NCI-H526 (cell line): ENCODE measurements around the gene SLC17A3.

Experiments used
- DNase-seq, 2 experiments: peaks; one replicate each; lab custom pipeline; 2025; lab: John Stamatoyannopoulos, UW

Gene SLC17A3

DNA sequence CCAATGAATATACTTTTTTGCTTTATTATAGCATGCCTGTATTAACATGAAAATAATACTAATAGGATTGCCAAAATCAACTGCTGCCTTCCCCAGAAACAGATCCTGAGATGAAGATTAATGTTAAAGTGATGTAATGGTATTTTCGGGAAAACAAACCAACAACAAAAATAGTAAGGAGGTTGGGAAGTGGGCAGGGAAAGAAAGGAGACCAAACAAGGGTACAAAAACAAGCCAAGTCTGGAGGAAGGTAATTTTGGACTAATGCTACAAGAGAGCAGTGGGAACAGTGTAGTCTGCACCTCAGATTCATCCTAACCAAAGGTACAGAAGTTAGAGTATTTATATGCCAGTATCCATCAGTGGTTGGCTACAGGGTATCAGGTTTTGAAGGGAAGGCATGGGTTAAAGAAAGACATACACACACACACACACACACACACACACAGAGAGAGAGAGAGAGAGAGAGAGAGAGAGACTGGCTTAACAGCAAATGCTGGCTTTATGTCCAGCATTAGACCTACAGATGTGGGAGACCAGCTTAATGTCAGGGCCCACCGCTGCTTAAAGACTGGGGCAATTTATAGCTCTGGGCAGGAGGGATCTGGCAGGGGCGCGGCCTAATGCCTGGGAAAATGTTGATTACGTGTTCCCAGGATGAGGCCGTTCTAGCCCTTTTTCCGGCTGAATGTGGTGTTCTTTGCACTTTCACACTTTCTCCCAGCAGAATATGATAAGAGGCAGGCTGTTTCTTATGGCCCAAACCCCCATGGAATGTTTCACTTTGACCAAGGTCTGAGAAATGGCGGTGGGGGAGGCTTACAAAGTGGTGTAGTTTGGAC, 38.4 kb downstream of the SLC17A3 start:
- no peak for DNase-seq

DNA sequence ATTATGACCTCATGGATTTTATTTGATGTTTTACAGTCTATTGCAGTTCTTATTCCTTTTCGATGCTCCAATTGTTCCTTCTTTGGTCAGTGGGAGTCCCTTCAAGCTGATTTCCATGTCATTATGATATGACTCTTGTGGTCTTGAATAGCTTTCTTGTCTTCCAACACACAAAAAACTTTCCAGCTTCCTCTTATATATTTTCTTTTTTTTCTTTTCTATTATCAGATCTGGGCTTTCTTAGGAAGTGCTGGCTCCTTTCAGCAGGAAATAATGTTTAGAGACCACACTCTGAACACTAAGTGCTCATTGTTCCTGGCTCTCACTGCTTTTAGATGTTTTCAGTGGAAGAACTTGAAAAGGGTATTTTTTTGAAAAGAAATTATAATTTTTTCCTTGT, 39.1 kb downstream of the SLC17A3 start:
- no peak for DNase-seq

DNA sequence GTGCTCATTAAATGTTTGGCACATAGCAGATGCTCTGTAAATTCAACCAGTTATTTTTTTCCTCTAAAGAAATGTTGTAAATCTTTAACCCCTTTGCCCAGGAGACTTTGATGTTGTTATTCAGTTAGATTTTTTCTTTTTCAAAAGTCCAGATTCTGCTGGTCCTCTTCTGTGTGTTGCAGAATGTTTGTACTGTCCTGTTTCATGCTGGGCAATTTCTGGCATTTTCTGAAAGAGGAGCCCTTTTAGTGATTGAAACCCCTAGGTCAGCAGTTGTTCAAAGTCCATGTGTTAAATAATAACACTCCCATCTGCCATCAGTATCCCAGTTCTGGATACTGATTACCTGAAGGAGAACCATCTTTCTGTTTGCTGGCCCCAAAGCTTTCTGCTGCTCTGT, 40.9 kb downstream of the SLC17A3 start:
- DNase-seq: no peak

DNA sequence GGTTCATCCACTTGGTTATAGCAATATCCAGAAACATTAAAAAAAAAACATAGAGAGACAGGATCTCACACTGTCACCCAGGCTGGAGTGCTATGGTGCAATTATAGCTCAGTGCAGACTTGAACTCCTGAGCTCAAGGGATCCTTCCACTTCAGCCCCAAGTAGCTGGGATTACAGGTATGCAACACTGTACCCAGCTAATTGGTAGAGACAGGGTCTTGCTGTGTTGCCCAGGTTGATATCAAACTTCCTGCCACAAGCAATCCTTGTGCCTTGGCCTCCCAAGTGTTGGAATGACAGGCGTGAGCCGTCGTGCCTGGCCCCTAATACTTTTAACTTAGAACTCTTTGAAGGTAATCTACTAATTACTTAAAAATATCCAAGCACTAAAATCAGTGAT, 41.4 kb downstream of the SLC17A3 start:
- DNase-seq: no peak

DNA sequence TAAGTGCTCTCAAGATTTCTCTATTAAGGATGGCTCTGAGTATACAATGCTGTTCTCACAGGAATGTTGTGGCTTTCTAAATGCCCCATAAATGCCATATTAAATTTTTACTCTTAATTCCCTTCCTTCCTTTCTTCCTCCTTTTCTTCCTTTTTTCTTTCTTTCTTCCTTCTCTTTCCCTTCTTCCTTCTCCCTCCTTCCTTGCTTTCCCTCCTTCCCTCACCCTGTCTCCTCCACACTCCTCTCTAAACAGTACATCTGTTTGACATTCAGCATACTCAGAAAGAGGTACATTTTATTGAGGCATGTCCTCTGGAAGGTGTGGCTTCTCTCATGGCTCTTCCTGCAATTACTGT, 41.8 kb downstream of the SLC17A3 start:
- no peak for DNase-seq

DNA sequence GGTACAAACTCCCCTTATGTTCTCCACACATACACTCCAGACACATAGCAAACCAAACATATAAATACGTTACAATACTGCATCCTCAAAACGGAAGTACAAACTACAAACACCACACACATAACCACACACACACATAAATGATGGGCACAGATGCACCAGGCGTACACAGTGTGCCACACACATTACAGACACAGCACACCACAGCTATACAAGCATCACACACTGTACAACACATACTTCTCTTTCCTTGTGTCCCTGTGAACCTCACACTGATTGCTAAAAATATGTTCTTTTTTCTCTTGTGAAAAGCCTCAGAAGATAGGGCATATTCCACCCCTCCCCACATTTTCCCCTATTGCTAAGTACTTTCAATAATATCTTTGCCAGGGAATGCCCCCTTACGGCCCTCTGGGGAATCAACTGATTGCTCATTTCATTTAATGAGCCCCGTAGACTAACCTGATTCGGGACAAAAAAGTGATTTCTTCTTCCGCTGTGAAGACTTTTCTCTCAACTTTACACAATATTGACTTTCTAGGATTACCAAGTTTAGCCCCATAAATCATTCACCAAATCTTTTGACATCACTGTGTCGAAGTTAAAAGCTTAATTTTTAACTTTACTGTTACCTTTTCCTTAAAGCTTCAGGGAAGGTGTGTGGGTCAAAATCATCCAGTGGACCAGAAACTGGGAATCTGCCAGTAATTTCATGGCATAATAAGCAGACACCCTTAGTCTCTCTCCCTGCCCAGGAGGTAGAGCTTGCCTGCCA, 42.3 kb downstream of the SLC17A3 start, which contains the start of gene SLC17A1:
Gene SLC17A1, minus strand, starts transcription at position 521 of the 775 bp plus-strand sequence. CDS start 1,495 bp downstream, outside the sequence.
- DNase-seq: no peak

DNA sequence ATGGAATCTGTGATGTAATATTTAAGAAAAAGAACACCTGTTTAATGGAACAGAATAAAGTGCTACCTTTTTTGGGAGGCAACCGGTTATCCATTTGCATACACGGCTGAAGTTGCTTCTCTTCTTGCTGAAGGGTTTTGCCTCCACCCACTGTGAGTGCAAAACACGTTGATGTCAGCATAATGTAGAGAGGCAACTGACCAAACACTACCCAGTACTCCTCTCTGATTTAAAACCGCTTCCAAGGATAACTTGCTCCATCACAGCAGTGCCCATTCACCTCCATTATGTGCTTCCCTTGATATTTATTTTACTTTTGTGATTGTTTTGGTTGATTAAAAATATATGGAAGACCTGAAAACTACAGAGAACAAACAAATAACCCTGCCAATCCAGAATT, 43.6 kb downstream of the SLC17A3 start:
- peak in 1 of 2 experiments; percentile 7 for DNase-seq

DNA sequence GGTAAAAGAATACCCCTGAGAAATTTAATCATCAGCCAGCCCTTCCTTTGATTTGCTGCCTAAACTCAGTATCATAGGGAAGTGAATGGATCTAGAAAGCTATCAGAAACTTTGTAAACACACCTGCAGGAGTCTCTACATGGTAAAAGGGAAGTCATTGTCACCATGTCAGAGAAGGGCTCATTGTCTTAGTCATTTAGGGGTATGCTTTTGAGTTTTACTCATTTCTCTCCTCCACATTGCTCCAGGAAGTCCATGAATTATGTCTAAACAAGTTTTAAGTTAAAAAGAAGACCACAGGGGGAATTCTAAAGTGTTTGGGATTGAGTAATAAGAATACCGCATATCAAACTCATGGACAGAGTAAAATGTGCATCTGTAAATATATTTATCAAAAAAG, 44.7 kb downstream of the SLC17A3 start:
- DNase-seq: no peak

DNA sequence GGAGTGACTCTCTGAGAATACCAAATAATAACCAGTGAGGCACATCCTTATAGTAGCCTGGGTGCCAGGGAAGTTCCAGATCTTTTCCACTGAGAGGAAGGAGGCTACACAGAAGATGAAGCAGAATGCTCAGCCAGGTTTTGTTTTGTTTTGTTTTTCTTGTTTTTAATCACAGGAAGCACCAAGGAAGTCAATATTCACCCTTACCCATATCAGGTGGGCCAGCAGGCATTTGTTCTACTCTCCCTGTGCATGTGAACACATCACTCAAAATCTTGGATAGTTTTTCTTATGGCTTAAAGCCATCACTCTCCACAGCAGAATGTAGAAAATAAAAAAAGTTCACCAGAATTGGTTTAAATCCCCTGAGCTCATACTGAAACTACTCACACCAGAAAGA, 52.7 kb downstream of the SLC17A3 start:
- no peak for DNase-seq

DNA sequence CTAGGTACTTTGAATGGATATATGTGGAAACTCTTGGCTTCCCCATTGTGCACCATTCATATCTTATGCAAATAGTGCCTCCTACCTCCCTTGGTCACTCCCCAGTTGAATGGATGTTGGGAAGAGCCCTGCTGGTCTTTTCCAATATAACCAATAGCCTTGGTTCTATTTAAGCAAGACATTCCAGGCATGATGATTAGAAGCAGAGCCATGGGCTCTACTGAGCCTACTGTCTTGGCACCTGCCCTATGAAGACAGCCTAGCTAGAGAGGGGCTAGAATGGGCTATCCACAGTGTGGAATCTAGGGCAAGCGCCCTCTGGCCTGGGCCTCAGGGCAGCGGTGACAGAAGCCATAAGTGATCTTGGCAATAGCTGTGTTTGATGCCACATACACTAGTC, 57.8 kb downstream of the SLC17A3 start:
- no peak for DNase-seq

DNA sequence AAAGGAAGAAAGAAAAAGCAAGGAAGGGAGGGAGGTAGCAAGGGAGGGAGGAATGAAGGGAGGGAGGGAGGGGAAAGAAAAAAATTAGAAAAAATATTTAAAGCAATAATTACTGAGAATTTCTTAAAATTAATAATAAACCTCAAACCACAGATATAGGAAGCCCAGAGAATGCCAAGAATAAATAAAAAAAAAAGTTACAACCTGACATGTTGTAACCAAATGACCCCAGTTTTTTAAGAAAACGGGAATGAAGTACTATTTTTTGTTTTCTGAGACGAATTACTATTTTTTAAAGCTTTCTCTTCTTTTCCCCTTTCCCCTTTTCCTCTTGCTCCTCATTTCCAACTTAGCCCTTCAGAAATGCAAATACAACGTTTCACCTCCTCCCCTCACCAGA, 58.8 kb downstream of the SLC17A3 start:
- DNase-seq: no peak

DNA sequence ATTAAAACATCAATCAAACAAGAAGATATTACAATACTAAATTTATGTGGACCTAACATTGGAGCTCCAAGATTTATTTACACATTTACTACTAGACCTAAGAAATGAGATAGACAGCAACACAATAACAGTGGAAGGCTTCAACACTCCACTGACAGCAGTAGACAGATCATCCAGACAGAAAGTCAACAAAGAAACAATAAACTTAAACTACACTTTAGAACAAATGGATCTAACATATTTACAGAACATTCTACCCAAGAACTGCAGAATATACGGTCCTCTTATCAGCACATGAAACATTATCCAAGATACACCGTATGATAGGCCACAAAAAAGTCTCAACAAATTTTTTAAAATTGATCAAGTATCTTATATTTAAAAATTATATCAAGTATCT, 69.2 kb downstream of the SLC17A3 start:
- DNase-seq: no peak

DNA sequence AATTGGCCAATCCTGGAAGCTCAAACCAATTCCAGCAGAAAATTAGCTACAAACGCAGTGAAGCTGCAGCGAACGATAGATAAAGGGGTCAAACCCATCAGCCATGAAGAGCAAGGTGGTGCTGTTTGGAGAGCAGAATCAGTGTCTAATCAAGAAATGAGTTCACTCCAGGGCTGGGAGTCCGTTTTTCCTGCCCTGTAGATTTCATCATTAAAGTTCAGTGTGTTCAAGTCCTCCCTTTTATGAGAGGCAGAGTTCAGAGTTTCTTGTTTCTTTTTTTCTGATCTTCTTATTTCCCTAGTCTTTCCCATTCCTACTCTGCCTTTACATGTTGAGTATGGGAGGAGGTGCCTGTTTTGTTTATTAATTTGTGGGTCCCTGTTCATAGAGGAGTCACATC, 72.6 kb downstream of the SLC17A3 start:
- no peak for DNase-seq
